ENCODE data around the gene MYH9.

MYH9 gene

GRCh38 chr22:36366291-36366708, 21.5 kb downstream of the MYH9 start:
- peak; percentile 45 for DNase-seq

DNA sequence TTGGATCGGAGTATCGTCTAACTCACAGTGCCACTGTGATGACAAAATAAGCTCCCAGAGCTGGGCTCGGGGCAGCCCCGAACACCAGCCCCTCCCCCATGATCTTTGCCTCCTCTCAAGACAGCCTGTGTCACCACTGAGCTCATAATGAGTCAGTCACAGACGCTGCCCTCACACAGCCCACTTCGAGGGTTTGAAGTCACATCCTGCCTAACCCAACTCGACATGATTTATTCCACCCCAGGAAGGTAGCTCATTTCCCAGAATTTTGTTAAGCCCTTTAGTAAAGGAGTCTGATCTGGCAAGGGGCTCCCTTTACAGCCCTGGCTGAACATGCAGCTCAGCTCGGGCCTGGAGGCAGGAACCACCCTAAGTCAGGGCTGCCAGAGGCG, 22.8 kb downstream of the MYH9 start:
- peak; percentile 98 for DNase-seq

DNA sequence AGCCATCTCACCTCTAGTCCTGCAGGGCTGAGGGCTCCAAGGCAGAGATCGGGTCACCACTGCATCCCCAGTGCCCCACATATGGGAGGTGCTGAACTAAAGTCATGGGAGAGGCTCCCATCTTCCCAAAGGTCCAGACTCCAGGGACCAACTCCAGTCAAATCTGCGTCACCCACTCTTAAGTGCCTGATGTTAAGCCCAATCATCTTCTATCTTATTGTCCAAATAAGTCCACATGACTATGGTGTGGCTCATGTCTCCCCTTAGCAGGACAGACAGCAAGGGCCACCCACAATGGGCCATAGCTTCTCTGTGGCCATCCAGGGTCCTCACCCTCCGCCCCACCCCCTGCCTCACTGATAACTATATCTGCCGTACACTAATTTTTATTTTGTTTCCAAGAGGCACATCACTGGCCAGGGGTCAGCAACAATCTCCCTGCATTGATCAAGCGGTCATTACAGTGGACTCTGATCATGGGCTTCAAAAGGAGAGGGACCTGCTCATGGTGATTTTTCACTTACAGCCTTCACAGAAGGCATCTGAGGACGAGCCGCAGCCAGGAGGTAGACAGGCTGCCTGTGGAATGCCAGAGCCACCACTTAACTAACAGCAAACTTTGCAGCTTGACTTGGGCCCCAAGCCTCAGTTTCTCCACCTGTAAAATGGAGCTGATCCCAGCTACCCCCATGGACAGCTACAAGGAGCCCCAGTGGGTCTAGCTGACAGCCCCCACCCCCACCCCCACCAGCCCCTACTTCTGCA, 23.3 kb downstream of the MYH9 start:
- DNase-seq: no peak

DNA sequence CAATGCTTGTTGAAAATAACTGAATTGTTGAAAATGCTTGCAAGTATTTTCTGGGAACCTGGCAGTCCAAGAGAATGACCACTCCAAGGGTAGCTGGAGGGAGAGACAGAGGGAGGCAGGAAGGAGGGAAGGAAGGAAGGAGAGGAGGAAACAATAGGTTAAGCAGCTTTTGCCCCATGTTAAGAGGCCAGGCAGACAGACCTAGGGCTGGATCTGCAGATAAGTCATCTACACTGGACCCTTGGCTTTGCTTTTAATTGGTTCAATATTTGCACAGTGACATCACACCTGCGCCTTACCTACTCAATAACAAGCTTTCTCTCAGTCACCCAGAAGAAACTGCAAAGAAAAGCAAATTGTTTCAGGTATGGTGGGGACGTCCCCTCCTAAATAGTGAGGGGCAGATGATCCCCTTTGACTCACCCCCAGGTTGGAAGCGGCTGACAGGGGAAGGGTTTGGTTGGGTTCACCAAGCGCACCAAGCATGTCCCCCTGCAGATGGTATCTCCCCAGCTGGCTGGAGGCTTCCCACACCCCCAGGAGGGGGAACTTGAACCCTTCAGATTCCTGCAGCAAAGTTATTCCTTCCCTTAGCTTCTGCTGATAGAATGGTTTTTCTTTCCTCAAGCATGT, 24.3 kb downstream of the MYH9 start:
- no peak for DNase-seq

DNA sequence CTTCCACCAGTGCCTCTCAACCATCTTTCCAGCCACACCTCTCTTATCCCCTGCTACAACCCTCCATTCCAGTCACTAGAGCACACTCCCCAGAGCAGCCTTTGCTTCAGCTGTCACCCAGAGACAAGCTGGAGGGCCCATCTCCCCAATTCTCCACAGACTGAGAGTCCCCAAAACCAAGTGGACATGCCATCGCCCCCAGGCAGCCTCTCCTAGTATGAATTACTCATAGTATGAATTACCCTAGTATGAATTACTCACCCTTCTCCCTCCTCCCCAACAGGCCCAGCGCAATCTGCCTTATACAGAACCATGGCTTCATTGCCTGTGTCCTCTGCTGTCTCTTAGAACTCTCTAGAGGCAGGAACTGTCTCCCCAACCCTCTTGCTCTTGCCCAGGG, 24.8 kb downstream of the MYH9 start:
- peak; percentile 56 for DNase-seq

DNA sequence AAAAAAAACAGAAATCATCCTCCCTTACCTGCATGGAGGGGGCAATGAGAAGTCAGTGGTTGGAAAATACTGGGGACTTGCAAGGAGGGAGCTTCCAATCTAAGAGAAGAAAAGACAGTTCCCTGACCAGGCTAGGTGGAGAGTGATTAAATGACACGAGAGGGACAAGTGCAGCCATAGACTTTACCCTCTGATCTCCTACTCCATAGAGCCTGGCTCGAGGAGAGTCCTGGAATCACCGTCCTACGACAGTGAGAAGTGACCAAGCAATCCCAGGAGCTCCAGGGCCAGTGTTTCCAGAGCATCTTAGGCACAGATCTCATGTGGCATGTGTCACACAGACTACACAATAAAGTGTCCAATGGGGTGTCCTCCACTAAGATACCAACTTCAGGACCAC, 25.7 kb downstream of the MYH9 start:
- DNase-seq: no peak

DNA sequence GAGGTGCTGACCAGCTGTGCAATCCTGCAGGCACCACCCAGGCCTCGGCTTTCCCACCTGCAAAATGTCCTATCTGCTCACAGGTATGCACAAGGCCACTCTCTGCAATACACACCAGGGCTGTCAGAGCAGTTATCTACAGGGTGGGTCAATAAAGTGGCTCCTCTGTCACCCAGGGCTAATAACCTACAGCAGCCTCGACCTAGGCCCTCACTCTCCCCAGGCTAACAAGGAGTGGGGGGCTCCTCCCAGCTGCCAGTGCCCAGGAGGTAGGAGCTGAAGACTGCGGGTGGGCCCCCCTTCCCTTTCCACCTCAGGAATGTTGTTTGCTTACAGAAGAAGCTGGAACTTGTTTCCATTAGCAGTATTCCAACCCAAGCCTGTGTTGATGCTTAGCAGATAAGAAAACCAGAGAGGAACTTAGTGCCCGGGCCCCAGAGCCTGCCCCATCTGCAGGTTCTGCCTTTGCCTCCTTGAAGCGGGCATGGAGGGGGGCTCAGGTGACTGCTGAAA, 26.8 kb downstream of the MYH9 start:
- DNase-seq: peak; percentile 51

DNA sequence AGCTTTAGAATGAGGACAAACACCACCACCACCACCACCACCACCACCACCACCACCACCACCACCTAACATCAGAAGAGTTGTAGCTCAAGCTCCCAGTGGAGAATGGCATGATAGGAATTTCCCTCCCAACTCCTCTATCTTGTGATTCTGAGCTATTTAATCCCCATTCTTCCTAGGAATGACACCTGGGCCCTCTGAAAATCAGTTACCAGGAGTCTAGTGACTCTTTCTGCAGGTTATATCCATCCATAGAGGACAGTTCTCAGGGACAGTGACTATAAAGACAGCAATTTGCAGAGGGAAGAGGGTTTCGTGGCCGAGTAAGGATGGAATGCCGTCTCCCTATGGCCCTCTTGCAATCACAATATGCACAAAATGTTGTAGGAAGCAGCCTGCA, 27.8 kb downstream of the MYH9 start:
- DNase-seq: peak; percentile 40

DNA sequence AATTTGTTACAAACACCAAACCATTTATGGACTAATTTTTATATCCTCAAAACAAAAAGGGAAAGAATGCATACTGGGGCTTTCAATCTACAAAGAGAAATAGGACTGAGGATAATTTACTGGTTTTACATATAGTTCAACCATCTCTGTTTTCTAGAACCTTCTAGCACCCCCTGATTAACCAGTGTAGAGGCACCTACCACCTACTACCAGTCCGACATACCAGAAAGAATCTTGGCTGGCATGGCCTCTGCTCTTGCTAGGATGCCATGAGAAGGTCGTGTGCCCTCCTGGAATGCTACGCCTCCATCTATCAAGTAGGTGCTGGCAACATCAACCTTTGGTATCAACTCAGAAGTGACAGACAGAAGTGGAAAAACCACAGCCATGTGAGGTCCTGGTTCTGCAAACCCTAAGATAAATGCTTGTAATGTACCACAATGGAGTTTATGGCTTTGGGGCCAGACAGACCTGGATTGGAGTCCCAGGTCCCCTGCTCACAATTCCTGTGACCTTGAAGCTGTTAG, 28.2 kb downstream of the MYH9 start:
- DNase-seq: no peak

DNA sequence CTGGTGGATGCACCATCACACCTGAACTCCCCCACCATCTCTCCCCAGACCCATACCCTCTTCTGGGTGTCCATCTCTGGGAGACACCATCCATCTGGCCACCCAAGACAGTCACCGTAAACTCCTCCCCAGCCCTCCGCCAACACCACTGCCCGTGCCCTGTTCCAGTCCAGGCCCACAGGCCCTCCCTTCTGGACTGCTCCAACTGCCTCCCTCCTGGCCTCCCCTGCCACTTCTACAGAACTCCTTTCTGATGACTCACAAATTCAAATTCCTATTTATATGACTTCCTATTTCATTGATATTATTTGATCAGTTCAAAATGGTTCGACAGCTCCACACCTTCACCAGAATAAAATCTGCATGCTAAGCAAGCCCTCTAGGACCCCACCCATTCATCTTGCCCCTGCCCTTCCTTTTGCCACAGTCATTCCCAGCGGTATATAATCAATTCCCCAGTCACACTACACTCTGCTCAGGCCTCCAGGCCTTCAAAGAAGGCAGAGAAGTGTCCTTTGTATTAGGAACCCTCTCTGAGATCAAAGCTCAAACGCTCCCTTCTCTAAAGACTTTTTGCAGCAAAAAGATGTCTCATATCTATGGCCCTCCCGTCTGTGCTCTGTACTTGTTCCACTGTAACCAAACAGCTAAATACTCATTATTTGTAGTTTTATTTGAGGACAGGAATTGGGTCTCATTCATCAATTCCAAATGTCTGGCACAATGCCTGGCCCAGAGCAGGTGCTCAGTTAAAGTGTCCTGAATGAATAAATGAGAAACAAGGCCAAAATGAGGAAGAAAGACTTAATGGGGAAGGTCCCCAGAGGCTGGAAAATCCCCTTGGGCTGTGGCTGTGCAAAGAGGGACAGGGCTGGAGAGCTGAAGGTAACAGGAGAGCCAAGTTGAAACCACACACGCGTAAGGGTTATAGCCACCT, 29.0 kb downstream of the MYH9 start:
- DNase-seq: peak; percentile 44

DNA sequence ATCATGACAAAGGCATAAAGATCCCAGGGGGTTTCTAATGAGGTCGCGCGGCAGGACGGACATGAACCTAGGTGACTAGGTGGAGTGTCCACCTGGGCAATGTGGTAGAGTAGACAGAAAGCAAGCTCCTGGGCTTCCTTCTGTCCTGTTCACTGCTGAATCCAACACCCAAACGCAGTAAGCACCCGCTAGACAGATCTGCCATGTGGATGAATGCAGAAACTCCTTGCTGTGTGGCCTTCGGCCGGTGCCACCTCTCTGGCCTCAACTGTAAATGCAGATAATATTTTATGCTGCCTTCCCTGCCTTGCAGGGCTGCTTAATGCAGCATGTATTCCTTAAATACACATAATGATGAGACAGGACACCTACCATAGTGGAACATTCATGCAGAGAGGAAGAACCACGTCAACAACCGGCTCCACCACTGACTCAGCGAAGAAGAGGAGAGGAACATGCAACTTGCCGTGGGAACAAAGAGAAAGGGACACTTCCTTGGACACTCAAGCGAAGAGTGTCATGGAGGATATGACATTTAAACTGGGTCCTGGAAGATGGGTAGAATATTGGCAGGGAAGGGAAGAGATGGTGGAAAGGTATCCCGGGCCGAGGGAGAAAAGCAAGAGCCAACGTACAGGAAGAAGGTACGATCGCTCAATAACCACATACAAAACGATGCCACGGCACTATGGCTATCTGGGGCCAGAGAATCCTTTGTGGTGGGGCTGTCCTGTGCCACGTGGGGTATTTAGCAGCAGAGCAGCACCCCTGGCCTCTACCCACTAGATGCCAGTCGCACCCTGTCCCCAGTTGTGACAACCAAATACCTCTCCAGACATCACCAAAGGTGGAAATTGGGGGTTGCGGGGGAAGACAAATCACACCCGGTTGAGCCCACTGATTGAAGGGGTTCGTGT, 30.8 kb downstream of the MYH9 start:
- DNase-seq: no peak

DNA sequence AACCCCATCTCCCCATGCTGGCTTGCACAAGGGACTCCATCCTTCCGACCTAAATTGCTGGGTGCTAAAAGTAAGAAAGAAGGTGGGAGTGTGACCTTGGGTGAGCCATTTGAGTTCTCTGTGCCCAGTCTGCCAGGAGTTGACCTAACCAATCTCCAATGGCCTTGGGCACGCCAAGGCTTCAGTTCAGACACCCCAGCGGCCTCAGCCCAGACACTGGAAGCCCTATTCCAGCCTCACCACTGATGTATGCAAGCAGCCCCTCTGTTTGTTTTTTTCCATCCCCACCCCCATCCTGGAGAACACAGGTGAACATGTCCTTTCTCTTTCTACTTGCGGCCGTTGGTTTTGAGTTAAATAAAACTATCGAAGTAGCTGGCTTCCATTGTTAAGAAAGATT, 31.9 kb downstream of the MYH9 start:
- DNase-seq: no peak

- DNase-seq: peak; percentile 56
Measured at GRCh38 chr22:36355362-36355761, 32.4 kb downstream of the MYH9 start.

DNA sequence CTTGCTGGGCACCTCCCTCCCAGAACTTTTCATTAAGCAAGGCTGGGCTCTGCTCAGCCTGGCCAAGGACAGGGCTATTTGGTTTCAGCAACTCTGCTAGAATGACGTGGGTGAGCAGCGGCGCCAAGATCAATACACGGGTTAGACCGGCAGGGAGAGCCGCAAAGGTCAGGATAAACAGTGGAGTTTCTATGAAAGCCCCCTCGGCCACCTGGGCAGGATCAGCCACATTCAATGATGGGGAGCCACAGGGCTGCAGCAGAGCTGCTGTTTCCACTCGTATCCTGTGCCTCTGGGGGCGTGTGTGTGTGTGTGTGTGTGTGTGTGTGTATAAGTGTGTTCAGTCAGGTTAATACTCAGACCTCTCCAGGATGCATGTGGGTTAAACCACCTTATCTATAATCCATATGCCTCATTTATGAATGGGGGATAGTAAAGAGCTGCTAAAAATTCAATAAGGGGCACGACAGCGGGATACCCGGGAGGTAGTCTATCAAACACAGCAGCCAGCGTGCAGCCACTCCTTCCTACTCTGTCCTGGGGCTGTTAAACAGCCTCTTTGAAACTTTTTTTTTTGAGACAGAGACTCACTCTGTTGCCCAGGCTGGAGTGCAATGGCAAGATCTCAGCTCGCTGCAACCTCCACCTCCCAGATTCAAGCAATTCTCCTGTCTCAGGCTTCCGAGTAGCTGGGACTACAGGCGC, 34.8 kb downstream of the MYH9 start:
- DNase-seq: no peak

GRCh38 chr22:36351921-36352802, 35.6 kb downstream of the MYH9 start:
- DNase-seq: no peak

GRCh38 chr22:36350751-36351594, 36.8 kb downstream of the MYH9 start:
- DNase-seq: peak; percentile 74

GRCh38 chr22:36349726-36350125, 38.0 kb downstream of the MYH9 start:
- peak; percentile 40 for DNase-seq

GRCh38 chr22:36348760-36349159, 39.0 kb downstream of the MYH9 start:
- no peak for DNase-seq

- DNase-seq: no peak
Measured at GRCh38 chr22:36347094-36347493, 40.7 kb downstream of the MYH9 start.
